Measurements from ENCODE around the gene EFCAB13.

EFCAB13 gene

DNA sequence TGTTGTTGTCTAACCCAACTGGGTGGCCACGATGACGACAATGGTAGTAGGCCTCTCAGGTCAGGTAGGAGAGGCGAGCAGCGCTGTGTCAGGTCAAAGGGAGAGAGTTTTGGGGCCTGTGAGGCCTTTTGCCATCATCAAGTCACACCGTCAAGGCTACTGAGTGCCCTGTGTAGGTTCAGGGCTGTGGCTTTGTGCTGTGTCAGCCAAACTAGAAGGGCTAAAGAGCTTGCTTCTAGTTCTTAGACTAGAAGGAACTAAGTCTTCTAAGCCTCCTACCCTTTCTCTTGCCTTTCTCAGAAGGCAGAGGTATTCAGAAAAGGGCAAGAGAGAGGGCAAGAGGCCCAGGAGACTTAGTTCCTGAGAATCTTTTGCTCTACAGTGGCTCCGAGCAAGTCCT, 25.0 kb upstream of the EFCAB13 start:
- TF ChIP-seq FOXP2 (optimal IDR thresholded peaks at IDR 0.05; ENCODE audit: borderline replicate concordance, extremely low read depth, extremely low read length, insufficient read depth): no peak
- TF ChIP-seq TAF1 (IDR thresholded peaks at IDR 0.05; ENCODE audit: borderline replicate concordance, insufficient read depth, low read length): no peak
- TF ChIP-seq, protein P1, sequence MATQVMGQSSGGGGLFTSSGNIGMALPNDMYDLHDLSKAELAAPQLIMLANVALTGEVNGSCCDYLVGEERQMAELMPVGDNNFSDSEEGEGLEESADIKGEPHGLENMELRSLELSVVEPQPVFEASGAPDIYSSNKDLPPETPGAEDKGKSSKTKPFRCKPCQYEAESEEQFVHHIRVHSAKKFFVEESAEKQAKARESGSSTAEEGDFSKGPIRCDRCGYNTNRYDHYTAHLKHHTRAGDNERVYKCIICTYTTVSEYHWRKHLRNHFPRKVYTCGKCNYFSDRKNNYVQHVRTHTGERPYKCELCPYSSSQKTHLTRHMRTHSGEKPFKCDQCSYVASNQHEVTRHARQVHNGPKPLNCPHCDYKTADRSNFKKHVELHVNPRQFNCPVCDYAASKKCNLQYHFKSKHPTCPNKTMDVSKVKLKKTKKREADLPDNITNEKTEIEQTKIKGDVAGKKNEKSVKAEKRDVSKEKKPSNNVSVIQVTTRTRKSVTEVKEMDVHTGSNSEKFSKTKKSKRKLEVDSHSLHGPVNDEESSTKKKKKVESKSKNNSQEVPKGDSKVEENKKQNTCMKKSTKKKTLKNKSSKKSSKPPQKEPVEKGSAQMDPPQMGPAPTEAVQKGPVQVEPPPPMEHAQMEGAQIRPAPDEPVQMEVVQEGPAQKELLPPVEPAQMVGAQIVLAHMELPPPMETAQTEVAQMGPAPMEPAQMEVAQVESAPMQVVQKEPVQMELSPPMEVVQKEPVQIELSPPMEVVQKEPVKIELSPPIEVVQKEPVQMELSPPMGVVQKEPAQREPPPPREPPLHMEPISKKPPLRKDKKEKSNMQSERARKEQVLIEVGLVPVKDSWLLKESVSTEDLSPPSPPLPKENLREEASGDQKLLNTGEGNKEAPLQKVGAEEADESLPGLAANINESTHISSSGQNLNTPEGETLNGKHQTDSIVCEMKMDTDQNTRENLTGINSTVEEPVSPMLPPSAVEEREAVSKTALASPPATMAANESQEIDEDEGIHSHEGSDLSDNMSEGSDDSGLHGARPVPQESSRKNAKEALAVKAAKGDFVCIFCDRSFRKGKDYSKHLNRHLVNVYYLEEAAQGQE (IDR thresholded peaks at IDR 0.05; ENCODE audit: insufficient read depth in 1 of 2, low read depth in 2 of 2, low read length in 2 of 2): no peak
- TF ChIP-seq SIN3A (IDR thresholded peaks at IDR 0.05; ENCODE audit: borderline replicate concordance, insufficient read depth, low read length): no peak
- no peak for TF ChIP-seq POLR2AphosphoS5 (IDR thresholded peaks at IDR 0.05; ENCODE audit: low read depth, low read length)

DNA sequence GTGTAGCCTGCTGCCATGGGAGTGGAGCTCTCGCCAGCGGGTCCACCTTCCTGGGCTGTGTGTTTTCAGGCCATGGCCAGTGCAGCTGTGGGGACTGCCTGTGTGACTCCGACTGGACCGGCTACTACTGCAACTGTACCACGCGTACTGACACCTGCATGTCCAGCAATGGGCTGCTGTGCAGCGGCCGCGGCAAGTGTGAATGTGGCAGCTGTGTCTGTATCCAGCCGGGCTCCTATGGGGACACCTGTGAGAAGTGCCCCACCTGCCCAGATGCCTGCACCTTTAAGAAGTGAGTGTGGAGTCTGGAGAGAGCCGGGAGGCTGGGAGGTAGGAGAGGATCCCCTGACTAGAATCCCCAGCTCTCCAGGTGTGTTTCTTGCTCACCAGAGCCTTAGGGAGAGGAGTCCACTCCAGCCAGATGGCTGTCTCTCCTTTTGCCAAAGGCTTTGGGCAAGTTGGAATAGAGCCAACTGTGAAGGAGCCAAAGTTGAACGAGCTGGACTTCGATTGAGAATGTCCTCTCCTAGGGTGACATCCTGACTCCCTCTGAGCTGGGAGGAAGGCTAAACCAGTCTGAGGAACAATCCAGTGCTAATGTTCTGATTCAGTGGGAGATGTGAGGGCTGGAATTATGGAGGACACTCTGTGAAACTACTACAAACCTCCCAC, 24.4 kb upstream of the EFCAB13 start:
- no peak for TF ChIP-seq SIN3A (IDR thresholded peaks at IDR 0.05; ENCODE audit: borderline replicate concordance, insufficient read depth, low read length)
- TF ChIP-seq FOXP2 (optimal IDR thresholded peaks at IDR 0.05; ENCODE audit: borderline replicate concordance, extremely low read depth, extremely low read length, insufficient read depth): no peak
- TF ChIP-seq TAF1 (IDR thresholded peaks at IDR 0.05; ENCODE audit: borderline replicate concordance, insufficient read depth, low read length): no peak
- TF ChIP-seq, protein P1 (IDR thresholded peaks at IDR 0.05; ENCODE audit: insufficient read depth in 1 of 2, low read depth in 2 of 2, low read length in 2 of 2): no peak
- no peak for TF ChIP-seq POLR2AphosphoS5 (IDR thresholded peaks at IDR 0.05; ENCODE audit: low read depth, low read length)

DNA sequence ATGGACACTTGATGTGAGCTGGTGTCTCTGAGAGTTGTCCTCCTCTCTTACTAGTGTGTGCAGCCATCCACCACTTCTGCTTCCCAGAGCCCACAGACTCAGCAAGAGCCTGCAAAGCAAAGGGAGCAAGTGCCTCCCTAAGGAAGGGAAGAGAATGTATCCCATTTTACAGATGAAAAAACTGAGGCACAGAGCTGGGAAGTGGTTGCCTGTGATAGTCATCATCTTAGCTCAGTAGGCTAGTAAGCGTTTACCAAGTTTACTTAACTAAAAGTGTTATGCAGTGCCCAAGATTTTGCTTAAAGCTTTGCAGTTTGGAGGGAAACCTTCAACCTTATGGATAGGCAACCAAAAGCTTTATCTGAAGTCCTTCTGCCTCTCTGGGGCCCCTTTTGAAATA, 23.0 kb upstream of the EFCAB13 start:
- TF ChIP-seq POLR2AphosphoS5 (IDR thresholded peaks at IDR 0.05; ENCODE audit: low read depth, low read length): no peak
- no peak for TF ChIP-seq FOXP2 (optimal IDR thresholded peaks at IDR 0.05; ENCODE audit: borderline replicate concordance, extremely low read depth, extremely low read length, insufficient read depth)
- no peak for TF ChIP-seq SIN3A (IDR thresholded peaks at IDR 0.05; ENCODE audit: borderline replicate concordance, insufficient read depth, low read length)
- TF ChIP-seq TAF1 (IDR thresholded peaks at IDR 0.05; ENCODE audit: borderline replicate concordance, insufficient read depth, low read length): no peak
- TF ChIP-seq, protein P1 (IDR thresholded peaks at IDR 0.05; ENCODE audit: insufficient read depth in 1 of 2, low read depth in 2 of 2, low read length in 2 of 2): no peak

DNA sequence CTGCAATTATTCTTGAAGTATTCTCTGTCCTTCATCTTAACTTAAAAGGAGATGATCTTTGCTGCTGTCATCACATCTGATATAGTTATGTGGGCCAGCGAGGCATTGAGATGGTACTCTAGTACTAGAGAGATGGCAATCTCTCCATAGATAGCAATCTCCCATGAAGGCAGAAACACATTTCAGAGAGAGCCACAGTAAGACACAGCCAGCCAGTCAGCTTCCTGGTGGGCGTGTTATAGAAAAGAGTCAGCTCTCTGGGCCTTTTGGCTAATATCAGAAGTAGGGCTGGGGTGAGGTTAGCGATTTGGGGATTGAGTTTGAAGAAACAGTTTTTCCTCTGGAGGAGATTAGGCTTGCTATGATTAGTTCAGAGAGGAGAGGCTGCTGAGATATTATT, 22.6 kb upstream of the EFCAB13 start:
- TF ChIP-seq POLR2AphosphoS5 (IDR thresholded peaks at IDR 0.05; ENCODE audit: low read depth, low read length) (no peak), TAF1 (IDR thresholded peaks at IDR 0.05; ENCODE audit: borderline replicate concordance, insufficient read depth, low read length) (no peak), FOXP2 (optimal IDR thresholded peaks at IDR 0.05; ENCODE audit: borderline replicate concordance, extremely low read depth, extremely low read length, insufficient read depth) (no peak), SIN3A (IDR thresholded peaks at IDR 0.05; ENCODE audit: borderline replicate concordance, insufficient read depth, low read length) (no peak)
- TF ChIP-seq, protein P1 (IDR thresholded peaks at IDR 0.05; ENCODE audit: insufficient read depth in 1 of 2, low read depth in 2 of 2, low read length in 2 of 2): no peak

Measured in PFSK-1 (cell line).